Adipose tissue (tissue), 3 donors: ENCODE data around the gene TRIM47. TPM values are rescaled to one million over a fixed set of nuclear protein-coding genes. Genes with fewer than 3 reads are reported as not detected.
A peak's percentile ranks its signal among the peaks of the same experiment; 100 is the strongest.
"Not testable (repeated sequence)": the region's sequence is repeated elsewhere in the genome, so short reads cannot be mapped to it uniquely, and the experiment has no call there.

Experiments
- H3K27ac ChIP-seq: one replicate; pipeline ENCODE4 v1.5.1; 2013; ENCODE audit warnings: low read depth, low read length
- WGBS, 3 donors: extraction: QIAGEN DNeasy Blood & Tissue Kit; methylation state at CpG; one replicate each; pipeline ENCODE4 v1.1.7; 2013; 5-methylcytosine and 5-hydroxymethylcytosine counted together
- polyA plus RNA-seq, 3 donors: library from polyadenylated mRNA; stranded (reverse); fragments of 200-250 nt; gene quantifications; one replicate each; pipeline ENCODE4 v1.2.3, GENCODE V29; 2013
- donor health status: healthy with polysubstance abuse.
- donor health status: Bipolar disorder and iron deficiency.
- donor health status: healthy.

TRIM47 gene
- polyA plus RNA-seq, 3 donors: 12.7 to 32.6 (median 28.6) TPM

DNA sequence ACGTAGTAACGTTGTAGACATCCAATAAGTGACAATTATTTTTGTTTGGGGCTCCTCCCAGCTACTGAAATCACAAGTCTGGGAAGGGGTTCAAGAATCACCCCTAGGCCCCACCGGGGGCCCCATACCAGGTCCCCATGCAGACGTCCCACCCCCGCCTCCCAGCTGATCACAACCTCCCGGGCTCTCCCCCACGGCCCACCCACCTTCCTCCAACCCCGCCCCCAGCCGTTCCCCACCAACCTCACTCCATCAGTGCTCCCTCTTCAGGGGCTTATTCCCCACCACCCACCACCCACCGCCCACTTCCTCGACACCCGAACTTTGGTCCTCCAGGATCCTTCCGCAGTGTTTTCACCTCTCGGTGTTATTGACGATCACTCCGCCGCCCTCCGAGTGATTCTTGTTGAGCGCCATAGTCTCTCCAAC, 23.5 kb downstream of the TRIM47 start:
- H3K27ac ChIP-seq: peak overlapping the region; percentile 61
- 0% methylated on average over 17 to 19 of the region's 19 CpGs for WGBS, 3 donors

DNA sequence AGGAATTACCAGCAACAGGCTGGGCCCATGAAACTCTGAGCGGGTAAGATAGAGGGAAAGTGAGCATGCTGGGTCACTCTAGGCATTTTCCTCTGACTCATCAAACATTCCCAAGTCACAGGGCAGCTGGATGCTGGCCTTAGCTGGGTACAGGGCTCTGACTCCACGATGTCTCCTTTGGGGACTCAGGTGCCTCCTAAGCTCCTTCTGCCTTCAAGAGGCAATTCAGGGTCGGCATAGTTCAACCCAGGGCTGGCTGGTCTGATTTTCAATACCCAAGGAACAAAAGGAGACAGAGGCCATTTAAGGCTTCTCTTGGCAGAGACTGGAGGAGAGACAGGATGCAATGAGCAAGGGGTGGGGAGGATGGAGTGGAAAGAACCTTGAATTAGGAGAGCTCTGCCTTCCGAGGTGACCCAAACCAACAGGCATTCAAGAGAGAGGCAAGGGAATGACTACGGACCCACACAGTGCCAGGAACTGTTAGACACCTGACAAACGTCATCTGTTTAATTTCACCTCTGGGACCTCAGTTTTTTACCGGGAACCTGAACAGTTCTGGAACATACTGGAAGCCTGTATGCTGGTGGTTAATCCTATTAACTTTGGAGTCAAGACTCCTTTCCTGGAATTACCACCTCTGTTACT, 24.2 kb downstream of the TRIM47 start:
- H3K27ac ChIP-seq: peak overlapping the region; percentile 61
- 15 to 32% (median 19%) methylated on average over 7 of the region's 7 CpGs for WGBS, 3 donors

DNA sequence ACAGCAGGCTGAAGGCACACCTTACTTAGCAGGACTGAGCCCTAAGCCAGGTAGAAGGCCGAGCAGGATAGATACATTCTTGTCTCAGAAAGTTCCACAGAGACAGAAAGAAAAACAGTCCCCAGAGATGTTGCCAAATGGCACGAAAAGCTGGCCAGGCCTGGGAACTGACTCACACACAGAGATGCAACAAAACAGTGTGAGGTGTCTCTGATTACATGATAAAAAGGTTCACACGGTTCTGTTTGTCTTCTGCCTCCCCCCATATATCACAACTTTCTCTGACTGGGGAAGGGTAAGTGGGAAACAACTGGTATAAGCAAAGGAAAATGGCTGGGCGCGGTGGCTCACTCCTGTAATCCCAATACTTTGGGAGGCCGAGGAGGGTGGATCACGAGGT, 24.9 kb downstream of the TRIM47 start:
- H3K27ac ChIP-seq: no peak overlapping the region
- 69 to 78% (median 76%) methylated on average over 7 of the region's 7 CpGs for WGBS, 3 donors

DNA sequence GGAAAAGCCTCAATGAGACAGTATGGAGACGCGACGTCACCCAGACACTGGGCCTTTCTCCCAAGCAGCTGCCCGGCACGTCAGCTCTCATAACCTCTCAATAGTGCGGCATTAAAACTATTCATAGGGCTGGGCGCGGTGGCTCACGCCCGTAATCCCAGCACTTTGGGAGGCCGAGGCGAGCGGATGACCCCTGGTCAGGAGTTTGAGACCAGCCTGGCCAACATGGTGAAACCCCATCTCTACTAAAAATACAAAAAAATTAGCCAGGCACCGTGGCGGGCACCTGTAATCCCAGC, 26.7 kb downstream of the TRIM47 start:
- WGBS, 3 donors: 93 to 95% (median 94%) methylated on average over 15 of the region's 15 CpGs
- H3K27ac ChIP-seq: not testable (repeated sequence)

DNA sequence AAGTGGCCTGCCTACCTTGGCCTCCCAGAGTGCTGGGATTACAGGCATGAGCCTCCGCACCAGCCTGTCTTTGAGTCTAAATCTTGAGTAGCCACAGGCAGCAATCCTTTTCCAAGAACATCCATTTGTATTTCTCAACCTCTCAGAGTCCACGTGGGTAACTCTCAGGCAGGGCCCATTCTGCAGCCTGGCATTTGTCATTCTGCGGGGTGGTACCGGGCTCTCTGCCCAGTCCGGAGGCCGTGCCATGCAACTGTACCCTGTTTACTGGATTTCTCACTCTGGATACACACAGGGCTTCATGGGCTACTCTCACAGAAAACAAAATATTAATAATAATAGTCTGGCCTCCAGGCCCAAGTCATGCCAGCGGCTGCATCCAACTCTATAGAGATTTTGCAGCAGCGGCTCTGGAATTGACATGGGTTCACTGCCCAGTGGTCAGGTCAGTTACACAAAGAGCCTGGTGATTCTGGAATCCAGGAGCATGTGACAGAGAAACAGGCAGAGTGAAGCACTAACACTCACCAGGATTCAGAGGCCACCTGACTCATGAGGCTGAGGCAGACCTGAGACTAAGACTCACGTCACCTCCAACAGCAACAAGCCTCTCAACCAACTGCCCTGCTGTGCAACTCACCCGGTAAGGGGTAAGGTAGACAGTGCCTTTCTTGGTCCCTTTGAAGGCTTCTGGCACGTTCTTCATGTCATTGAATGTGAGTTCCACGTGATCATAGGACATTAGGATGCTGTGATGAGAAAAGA, 27.3 kb downstream of the TRIM47 start:
- WGBS, 3 donors: 82 to 88% (median 83%) methylated on average over 12 of the region's 12 CpGs
- no peak overlapping the region for H3K27ac ChIP-seq

DNA sequence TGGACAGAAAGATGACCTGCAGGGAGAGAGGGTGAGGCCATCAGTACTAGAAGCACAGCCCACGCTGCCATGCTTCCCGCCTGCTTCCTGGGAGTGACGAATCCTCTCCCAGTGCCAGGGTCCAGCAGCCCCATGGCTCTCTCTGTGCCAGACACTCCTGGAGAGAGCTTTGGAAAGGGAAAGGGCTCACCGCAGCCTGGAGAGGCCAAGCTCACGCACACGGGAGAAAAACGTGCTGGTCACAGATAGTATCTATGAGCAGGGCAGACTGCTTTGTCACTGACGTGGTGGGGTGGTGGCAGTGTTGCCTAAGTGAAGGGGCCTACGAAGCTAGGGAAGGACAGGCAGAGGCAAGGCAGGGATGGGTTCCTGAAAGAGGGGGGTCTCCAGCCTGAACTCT, 28.7 kb downstream of the TRIM47 start:
- 59 to 77% (median 62%) methylated on average over 9 of the region's 9 CpGs for WGBS, 3 donors
- H3K27ac ChIP-seq: no peak overlapping the region

DNA sequence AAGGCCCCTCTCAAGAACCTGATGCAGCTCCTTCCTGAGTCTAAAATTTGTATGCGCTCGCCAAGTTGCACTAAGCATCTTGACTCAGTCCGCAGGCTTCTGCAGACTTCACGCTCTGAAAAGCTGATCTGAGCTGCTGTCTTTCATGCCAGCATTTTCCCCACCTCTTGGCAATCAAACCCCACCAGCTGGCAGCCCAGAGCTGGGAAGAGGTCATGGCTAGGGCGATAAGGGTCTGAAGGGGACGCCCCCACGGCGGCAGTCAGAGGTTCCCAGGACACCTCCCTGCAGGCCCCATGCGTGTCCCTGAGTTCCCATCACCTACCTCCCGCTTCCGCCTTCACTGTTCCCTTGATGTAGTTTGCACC, 29.1 kb downstream of the TRIM47 start:
- 62 to 73% (median 69%) methylated on average over 11 of the region's 11 CpGs for WGBS, 3 donors
- no peak overlapping the region for H3K27ac ChIP-seq

DNA sequence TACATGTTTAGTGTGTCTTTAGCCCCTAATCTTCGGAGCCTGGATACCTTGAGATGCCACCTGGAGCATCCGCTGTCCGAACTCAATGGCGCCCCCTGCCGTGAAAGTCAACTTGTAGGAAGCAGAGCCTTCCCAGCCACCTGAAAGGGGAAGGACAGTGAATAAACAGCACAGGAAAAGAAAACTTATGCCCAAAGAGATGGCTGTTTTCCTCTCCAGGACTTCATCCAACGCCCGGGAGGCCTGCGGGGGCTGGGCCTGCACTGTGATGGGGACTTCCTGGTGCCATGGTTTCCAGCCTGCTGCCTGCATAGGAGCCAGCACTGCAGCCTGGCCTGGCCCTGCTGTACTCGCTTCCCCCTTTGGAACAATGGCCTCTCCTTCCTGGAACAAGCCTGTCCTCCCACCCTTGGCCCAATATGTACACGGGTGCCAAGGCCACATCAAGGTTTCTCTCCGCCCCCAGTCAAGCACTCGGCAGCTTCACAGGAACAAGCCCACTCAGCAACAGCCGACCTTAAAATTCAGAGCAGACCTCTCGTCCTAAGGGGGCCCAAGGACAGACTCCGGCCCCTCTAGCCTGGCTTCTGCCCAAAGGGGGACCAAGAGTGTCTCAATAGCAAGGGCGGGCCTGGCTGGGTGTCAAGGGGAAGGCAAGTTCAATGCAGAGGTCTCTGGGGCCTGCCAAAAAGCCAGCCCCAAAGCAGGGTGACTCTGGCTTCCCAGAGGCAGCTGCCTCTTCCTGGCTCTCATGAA, 29.7 kb downstream of the TRIM47 start:
- WGBS, 3 donors: 19 to 36% (median 36%) methylated on average over 16 of the region's 16 CpGs

DNA sequence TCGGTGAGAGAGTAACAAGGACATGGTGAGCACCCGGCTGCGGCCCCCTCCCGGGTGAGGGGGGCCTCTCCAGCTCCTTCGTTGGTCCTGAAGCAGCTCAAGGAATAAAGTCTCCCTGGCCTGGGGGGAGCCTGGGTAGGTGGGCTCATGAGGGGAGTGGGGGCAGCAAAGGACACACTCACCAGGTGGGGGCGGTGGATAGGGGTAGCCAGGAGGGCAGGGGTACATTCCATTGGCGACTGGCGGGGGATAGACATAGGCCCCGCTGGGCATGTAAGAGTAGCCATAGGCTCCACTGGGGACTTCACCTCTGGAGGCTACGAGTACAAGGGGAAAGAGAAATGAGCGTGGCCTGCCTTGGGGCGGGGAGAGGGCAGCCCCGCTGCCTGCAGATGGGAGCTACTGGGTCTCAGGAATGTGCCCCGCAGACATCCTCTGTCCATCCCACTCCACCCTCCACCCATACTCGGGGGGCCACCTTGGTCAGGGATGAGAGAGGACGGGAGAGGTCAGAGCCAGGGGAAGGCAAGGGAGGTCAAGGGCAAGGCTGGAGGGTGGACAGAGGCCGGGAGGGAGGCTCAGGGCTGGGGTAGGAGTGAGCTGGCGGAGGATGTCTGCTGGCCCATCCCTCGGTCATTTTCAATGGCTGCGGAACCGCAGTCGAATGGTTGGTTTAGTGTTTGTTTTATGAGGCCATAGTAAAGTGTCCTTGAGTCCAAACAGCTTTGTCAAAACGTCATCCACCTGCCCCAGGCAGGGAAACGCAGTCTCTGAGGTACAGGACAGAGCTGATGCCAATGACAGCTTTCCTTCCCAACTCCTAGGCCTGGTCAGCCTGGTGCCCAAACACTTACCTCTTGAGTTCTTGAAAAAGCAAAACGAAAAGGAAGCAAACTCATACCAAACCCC, 30.5 kb downstream of the TRIM47 start:
- WGBS, 3 donors: 72 to 85% (median 83%) methylated on average over 25 of the region's 25 CpGs
- H3K27ac ChIP-seq: no peak overlapping the region

More for the DNA sequence above, 29.7 kb downstream of the TRIM47 start:
- H3K27ac ChIP-seq: no peak overlapping the region

DNA sequence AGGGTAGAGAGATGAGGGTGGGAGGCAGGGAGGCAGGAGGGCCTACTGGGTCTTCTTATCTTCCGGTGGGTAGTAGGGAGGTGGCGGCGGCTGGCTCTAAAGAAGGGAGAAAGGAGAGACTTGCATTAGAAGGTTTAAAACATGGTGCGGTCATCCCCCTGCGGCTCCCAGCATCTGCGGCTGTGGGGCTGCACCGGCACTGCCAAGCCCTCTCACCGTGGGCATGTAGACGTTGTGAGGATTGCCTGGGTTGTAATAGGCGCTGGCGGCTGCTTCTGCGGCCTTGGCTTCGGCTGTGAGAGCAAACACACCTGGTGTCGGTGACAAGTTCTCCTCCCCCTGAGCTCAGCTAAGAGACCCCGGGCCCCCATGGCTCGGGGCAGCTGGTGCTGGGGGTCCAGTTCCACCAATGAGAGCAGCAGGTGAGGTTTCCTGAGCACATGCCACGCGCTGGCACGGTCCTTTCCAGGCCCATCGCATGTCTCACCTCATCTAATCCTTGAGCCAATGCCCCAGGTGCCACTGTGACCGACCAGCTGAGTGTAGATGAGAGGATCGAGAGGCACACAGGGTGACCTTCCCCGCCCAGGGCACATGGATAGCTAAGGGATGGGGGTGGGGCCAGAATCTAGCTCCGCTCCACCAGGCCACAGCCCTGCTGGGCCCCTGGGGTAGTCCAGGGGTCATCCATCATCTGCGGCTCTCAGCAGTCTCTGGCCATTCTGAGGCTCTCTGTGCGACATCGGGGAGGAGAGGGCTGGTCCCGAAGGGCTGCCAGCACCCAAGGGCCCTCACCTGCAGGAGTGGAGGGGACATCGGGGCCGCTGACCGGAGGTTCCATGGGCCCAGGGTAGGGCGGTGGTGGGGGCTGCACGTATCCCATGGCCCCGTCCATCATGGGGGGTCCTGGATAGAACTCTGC, 31.4 kb downstream of the TRIM47 start:
- no peak overlapping the region for H3K27ac ChIP-seq
- 48 to 88% (median 83%) methylated on average over 34 of the region's 34 CpGs for WGBS, 3 donors

DNA sequence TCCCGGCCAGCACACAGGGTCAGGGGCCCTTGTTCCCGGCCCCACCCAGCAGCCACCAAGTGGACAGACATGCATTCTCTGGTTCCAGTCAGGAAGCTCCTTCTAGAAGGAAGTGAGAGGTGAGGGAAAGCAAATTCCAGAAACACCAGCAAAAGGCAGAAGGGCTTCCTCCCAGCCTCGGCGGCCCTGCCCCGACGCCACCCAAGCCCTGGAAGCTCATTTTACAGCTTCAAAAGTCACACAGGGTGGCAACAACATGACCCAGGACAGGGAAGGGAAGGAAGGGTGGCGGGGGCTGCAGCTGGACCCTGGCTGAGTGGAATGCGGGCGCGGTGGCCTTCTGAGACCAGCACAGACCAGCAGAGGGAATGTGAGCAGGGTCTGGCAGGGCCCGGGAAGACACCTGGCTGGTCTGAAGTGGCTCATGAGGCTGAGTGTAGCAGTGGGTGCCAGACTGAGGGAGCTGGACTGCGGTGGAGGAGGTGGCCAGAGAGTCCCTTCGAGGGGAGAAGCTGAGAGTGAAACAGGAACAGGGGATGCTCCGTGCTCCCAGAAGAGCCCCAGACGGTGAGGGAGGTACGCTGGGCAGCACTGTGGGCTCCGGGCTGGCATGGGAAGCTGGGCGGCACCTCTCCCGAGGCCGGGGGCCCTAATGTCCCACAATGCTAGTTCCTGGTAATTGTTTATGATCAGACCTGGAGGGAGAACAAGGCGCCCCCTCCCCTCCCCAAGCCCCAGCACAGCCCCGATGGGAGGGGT, 32.3 kb downstream of the TRIM47 start:
- 59 to 73% (median 65%) methylated on average over 22 of the region's 22 CpGs for WGBS, 3 donors
- peak overlapping the region; percentile 21 for H3K27ac ChIP-seq

DNA sequence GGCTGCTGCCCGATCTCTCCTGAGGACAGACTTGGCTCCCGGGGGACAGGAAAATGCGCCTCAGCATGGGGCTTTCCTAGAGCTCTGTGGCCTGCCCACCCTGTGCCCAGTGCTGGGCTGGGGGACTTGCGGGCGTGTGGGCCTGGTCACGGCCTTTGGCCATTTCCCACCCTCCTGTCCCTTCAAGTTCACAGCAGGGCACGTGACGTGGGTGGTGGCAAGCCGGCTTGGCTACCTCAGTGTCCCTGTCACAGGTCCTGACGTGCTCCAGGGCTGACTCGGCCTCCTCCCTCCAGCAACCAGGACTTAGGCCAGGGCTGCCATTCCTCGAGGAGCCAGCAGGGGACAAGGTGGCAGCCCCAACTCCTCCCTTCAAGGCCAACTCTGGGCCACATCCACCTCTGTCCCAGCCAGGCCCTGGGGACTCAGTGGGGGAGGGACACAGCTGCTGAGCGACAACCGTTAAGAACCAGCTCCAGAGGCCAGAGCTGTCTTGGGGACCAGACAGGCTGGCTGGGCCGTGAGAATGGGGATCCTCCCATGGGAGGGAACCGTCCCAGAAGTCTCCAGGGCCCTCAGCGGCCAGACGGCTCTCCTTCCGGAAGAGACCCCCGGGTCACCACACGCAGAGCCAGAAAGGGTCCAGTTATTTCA, 33.2 kb downstream of the TRIM47 start:
- peak overlapping the region; percentile 59 for H3K27ac ChIP-seq
- 23 to 27% (median 24%) methylated on average over 19 to 21 of the region's 21 CpGs for WGBS, 3 donors

DNA sequence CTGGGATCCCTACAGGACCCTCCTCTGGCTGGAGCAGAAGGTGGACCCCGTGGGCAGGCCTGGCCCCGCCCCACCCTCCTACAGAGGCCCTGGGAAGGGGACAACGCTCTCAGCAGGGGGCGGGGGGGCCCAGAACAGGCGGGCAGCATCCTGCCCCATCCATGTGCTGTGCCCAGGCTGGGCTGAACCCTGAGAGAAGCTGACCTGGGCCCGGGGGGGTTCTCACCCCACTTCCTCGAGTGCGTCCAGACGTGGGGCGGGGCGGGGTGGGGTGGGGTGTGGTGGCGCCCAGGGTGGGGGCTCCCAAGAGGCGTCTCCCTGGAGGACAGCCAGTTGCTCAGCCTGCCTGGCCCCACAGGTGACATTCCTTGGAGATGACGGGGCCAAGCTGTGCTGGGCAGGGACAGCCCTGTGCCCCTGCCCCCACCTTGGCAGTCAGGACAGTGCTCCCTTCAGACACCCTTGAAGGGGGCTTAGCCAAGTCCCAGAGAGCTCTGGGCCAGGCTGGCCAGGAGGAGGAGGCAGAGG, 33.8 kb downstream of the TRIM47 start:
- WGBS, 3 donors: 22 to 34% (median 28%) methylated on average over 11 to 14 of the region's 14 CpGs
- H3K27ac ChIP-seq: peak overlapping the region; percentile 59

DNA sequence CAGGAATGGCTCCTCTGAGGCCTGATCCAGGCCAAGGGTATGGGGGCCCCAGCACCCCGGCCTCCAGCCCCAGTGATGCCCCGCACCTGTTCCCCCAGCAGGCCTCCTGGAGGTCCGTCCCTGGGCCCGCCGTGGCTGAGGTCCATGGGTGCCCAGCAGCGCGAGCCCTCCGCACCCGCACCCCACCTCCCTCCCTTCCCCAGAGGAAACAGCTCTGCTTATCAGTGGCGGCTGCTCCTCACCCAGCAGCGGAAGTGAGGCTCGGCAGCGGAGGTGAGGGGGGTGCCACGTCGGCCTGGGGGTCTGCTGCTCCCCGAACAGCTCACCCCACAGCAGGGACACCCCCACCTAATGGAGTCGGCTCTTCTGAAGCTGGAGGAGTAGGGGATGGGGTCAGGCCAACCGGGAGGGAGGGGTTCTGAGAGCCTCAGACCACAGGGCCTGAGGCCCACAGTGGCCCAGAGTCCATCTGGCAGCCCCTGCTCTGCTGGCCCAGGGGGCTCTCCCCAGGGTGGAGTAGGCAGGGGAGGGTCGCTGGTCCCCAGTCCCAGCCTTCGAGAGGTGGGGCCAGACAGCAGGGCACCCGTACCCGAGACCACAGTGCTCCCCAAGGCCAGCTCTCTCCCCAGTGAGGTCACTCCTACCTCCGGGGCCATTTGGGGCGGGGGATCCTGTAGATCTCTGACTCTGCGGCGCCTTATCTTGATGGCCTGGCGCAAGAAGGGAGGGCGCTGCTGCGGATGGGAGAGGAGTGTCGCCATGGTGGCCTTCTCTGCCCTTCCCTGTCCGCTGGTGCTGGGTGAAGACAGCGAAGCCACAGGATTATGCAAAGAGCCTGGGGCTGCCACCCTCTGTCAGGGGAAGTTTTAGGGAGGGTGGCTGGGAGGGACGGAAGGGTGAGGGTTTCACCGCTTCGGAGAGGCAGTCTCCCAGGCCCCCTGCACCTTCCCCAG, 34.5 kb downstream of the TRIM47 start, which contains the start of gene UNC13D:
UNC13D (minus strand) TSS at position 828 of the 953 bp plus-strand sequence; CDS start at position 761, 67 bp downstream.
- WGBS, 3 donors: 48 to 63% (median 50%) methylated on average over 29 to 35 of the region's 35 CpGs
- H3K27ac ChIP-seq: peak within 1 kb of the TSS; percentile 59

DNA sequence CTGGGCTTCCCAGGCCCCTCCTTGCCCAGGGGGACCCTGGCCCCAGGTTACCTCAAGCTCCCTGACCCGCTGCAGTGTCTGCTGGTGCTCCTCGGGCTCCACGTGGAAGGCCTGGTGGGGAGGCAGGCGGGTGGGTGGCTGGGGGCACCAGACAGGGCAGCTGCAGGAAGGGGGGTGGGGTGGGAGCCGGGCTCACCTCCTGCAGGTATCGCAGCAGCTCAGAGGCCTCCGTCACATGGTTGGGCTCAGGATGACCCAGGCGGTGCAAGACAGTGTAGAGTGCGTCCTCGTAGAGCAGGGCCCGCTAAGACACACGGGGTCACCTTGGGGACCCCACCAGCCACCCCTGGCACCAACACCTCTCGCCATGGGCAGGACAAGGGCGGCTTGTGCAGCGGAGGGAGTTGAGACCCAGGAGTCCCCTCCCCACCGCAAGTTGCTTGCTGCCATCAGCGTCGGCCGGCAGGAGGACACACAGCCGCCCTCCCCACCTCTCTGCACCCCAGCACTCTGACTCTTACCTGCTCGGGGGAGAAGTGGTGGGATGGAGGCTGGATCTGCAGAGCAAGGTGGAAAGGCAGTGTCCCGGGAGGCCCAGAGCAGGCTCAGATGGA, 35.3 kb downstream of the TRIM47 start:
- no peak overlapping the region for H3K27ac ChIP-seq
- 64 to 86% (median 73%) methylated on average over 22 of the region's 22 CpGs for WGBS, 3 donors
